ENCODE results near the gene TOX2.

DNA sequence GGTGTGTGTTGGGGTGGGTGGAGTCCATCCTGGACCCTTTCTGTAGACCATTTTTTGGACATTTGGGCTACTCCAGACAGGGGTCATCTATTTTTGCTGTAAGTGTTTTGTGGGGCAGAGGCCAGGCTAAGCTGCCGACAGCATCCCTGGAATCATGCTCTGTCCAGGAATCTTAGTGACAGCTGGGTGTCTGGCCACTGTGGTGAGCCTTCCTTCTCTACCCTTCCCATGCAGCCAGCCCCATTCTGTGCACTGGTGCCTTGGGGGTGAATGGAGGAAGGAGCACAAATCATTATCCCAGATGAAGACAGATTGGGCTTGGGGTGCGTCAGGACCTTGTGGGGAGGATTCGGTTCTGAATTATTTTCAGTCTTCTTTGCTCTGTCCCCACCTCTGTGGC is 20.2 kb downstream of the TOX2 start:
- TF ChIP-seq, protein P1, sequence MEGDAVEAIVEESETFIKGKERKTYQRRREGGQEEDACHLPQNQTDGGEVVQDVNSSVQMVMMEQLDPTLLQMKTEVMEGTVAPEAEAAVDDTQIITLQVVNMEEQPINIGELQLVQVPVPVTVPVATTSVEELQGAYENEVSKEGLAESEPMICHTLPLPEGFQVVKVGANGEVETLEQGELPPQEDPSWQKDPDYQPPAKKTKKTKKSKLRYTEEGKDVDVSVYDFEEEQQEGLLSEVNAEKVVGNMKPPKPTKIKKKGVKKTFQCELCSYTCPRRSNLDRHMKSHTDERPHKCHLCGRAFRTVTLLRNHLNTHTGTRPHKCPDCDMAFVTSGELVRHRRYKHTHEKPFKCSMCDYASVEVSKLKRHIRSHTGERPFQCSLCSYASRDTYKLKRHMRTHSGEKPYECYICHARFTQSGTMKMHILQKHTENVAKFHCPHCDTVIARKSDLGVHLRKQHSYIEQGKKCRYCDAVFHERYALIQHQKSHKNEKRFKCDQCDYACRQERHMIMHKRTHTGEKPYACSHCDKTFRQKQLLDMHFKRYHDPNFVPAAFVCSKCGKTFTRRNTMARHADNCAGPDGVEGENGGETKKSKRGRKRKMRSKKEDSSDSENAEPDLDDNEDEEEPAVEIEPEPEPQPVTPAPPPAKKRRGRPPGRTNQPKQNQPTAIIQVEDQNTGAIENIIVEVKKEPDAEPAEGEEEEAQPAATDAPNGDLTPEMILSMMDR (conservative IDR thresholded peaks at IDR 0.05; ENCODE audit: low read depth, low read length), result no peak
- TF ChIP-seq EZH2 (IDR thresholded peaks at IDR 0.05; ENCODE audit: borderline replicate concordance, low read depth, low read length, poor library complexity, severe bottlenecking), result no peak

Data from A673 (cell line).